ENCODE data around the gene SNX14. TPM values are rescaled to one million over a fixed set of nuclear protein-coding genes. Genes with fewer than 3 reads are reported as not detected.
A peak's percentile ranks its signal among the peaks of the same experiment; 100 is the strongest.
"Not testable (repeated sequence)": the region's sequence is repeated elsewhere in the genome, so short reads cannot be mapped to it uniquely, and the experiment has no call there.

Gene SNX14
- total RNA-seq, 2 experiments from 2014 or later, result 50.0 to 52.8 TPM

DNA sequence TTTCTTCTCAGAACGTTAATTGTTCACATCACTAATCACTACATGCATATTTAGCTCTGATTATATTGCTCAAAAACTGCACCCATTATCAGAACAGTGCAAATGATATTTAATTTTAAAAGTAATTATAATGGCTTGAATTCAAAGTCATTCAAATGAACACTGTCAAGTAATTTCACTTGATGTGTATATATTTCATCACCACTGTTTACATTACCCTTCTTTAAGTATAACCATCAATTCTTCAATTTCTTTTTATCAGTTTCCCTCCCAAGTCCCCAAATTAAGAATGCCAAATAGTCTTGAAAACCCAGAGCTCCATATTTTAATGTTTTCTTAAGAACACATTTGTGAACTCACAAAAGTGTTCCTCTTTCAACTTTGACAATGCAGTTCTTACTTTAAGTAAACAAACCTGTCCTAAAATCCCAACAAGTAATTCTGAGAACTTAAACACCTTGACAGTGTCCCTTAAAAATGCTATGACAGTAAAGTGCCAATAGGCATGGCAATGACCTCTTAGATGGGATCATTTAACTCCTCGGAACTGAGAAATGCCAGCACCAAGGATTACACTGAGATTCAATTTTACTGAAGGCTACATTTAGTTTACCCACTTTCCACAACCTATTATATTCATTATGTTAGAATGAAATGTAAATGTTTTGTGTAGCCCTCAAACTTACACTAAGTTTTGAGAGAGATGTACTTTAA lies 16.7 kb upstream of the SNX14 start:
- H3K9me3 Mint-ChIP-seq, result no peaks in the 10 kb centered on the region
- DNase-seq, result no peak
- H3K4me1 Mint-ChIP-seq, result peaks cover 11% of the 10 kb centered on the region
- H3K27me3 Mint-ChIP-seq, result no peaks in the 10 kb centered on the region
- no peak overlapping the region for H3K4me3 Mint-ChIP-seq
- peaks cover 39% of the 10 kb centered on the region for H3K36me3 Mint-ChIP-seq
- peak overlapping the region; percentile 29 for H3K27ac Mint-ChIP-seq

DNA sequence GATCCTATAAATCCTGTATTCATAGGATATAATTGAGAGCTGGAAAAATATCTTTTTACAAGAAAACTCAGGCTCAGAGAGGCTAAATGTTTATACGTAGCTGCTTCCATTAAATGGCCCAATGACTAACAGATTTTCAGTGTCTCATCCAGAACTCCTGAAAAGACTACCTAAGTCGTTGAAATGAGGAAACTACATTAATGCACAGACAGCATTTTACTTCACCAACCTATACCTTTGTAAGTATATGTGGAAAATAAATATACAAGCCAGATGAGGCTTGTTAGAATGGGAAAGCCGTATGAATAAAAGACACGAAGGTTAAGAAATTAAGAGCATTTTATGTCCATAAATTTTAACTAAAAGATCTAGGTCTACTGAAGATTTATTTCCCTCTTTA lies 8.4 kb upstream of the SNX14 start:
- Mint-ChIP-seq H3K27me3 (no peaks in the 10 kb centered on the region), H3K9me3 (no peaks in the 10 kb centered on the region), H3K36me3 (peaks cover 20% of the 10 kb centered on the region), H3K4me1 (no peaks in the 10 kb centered on the region), H3K27ac (no peak overlapping the region), H3K4me3 (no peak overlapping the region)
- DNase-seq, result no peak

DNA sequence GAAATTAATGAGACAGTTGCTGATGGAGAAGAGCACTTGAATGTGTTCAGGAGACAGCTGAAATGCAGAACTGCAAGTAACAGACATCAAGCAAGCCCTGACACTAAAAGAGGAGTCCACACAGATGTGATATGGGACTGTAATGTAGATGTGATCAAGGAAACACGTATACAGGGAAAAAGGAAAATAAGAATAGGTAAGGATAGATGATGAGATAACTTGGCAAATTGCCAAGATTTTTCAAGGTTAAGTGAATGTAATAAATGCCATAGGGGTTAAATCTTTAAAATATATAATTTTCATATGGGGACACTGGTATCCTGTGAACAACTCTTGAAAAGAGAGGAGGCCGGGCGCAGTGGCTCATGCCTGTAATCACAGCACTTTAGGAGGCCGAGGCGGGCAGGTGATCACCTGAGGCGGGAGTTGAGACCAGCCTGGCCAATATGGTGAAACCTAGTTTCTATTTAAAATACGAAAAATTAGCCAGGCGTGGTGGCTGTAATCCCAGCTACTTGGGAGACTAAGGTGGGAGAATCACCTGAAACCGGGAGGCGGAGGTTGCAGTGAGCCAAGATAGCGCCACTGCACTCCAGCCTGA lies 7.2 kb upstream of the SNX14 start:
- Mint-ChIP-seq H3K27me3 (no peaks in the 10 kb centered on the region), H3K36me3 (peaks cover 18% of the 10 kb centered on the region), H3K27ac (no peak overlapping the region), H3K4me1 (peaks cover 2% of the 10 kb centered on the region), H3K4me3 (no peak overlapping the region), H3K9me3 (no peaks in the 10 kb centered on the region)
- no peak for DNase-seq

DNA sequence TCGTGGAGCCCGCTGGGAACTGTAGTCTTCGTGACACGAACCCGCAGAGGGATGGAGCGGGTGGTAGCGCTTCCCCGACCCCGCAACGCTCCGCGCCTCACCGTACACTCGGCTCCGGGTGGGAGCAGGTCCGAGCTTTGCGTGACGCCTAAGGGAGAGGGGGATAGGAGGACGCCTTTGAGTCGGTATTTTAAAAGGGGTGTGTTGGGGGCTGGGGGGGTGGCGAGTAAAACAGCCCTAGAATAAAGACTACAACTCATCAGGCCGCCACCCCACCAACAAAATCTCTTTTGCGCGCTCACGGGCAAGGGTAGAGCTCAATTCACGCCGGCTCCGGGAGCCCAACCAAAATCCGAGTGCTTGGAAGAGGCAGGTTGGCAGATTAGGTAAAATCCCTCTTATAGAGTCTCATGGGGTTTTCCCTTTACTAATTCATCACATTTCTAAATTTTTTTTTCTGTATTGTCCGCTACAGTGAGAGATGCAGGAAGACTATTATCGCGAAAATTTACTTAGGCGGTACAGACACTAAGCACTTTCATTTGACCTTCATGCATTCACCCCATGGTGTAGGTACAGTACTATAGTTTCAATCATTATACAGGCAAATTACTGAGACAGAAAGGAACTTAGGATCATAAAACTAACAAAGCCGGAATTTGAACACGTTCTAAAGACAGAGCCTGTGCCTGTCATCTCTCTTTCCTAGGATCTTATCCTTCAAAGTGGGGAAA lies 706 bp upstream of the SNX14 start:
- peaks cover 3% of the 10 kb centered on the region for H3K9me3 Mint-ChIP-seq
- peak overlapping the region; percentile 93 for H3K27ac Mint-ChIP-seq
- no peaks in the 10 kb centered on the region for H3K27me3 Mint-ChIP-seq
- peak; percentile 65 for DNase-seq
- H3K36me3 Mint-ChIP-seq, result peaks cover 36% of the 10 kb centered on the region
- H3K4me1 Mint-ChIP-seq, result peaks cover 37% of the 10 kb centered on the region
- H3K4me3 Mint-ChIP-seq, result peak overlapping the region; percentile 94

DNA sequence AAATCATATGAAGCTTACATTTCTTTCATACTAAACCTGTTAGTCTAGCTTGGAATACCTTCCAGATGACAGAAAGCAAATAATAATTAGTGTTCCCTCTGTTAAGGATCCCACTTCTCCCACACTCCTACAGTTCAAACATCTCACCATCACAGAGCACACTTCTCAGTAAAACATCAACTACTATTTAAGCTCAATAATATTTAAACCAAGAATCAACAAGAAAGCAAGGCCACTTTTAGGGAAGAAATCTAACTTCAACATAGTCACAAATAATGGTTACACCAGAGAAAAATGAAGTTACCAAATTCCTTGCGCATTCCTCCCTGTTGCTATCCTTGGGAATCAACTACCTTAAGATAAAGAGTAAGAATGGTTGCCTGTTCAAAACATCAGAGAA lies 1.6 kb downstream of the SNX14 start:
- Mint-ChIP-seq H3K36me3 (peaks cover 46% of the 10 kb centered on the region), H3K4me3 (peak overlapping the region; percentile 94), H3K4me1 (peaks cover 40% of the 10 kb centered on the region), H3K9me3 (peaks cover 3% of the 10 kb centered on the region), H3K27ac (no peak overlapping the region), H3K27me3 (no peaks in the 10 kb centered on the region)
- no peak for DNase-seq

DNA sequence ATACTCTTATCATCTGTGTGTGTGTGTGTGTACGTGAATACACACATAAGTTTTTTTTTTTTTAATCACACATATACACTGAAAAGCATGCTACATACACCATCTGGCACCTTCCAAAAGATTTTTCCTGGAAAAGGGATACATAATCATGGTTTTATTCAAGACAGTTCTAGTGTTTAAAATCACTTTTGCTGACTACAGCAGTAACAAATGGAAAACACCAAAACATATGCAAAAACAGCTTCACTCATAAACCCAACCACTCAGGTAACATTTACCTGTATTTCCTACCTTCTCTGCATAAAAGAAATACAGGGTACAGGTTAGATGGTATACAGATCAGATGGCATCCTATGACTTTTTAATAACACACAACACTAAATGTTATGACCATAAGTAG lies 2.5 kb downstream of the SNX14 start:
- no peak overlapping the region for H3K27ac Mint-ChIP-seq

DNA sequence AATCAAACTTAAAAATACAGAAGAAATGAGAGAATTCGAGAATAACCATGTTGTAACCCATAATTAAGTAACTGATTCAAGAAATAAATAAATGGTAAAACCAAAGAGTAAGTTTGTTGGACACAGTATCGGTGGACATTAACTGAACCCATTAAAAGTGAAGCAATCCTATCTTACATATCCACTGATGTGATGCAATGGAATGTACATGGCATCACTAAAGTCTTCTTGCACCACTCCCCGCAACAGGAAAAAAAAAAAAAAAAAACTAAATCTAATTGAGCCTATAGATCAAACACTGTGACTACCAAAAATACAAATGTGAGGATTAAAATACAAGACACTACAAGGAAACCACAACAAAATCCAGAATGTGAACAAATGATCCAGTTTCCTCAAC lies 7.9 kb downstream of the SNX14 start:
- Mint-ChIP-seq H3K4me3 (no peak overlapping the region), H3K27me3 (no peaks in the 10 kb centered on the region), H3K36me3 (peaks cover 78% of the 10 kb centered on the region), H3K9me3 (peaks cover 32% of the 10 kb centered on the region), H3K27ac (no peak overlapping the region), H3K4me1 (peaks cover 34% of the 10 kb centered on the region)
- no peak for DNase-seq

More for the DNA sequence above, 2.5 kb downstream of the SNX14 start:
- DNase-seq, result no peak
- H3K9me3 Mint-ChIP-seq, result peaks cover 3% of the 10 kb centered on the region
- no peak overlapping the region for H3K4me3 Mint-ChIP-seq
- H3K27me3 Mint-ChIP-seq, result no peaks in the 10 kb centered on the region
- peaks cover 50% of the 10 kb centered on the region for H3K36me3 Mint-ChIP-seq
- peaks cover 43% of the 10 kb centered on the region for H3K4me1 Mint-ChIP-seq

DNA sequence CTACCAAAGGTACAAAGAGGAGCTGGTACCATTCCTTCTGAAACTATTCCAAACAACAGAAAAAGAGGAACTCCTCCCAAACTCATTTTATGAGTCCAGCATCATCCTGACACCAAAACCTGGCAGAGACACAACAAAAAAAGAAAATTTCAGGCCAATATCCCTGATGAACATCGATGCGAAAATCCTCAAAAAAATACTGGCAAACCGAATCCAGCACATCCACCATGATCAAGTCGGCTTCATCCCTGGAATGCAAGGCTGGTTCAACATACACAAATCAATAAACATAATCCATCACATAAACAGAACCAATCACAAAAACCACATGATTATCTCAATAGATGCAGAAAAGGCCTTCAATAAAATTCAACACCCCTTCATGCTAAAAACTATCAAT lies 10.8 kb downstream of the SNX14 start:
- DNase-seq, H3K27me3 Mint-ChIP-seq, H3K27ac Mint-ChIP-seq, H3K4me3 Mint-ChIP-seq: not testable (repeated sequence)
- H3K4me1 Mint-ChIP-seq, result peaks cover 28% of the 10 kb centered on the region
- H3K9me3 Mint-ChIP-seq, result peaks cover 32% of the 10 kb centered on the region
- H3K36me3 Mint-ChIP-seq, result peaks cover 63% of the 10 kb centered on the region

DNA sequence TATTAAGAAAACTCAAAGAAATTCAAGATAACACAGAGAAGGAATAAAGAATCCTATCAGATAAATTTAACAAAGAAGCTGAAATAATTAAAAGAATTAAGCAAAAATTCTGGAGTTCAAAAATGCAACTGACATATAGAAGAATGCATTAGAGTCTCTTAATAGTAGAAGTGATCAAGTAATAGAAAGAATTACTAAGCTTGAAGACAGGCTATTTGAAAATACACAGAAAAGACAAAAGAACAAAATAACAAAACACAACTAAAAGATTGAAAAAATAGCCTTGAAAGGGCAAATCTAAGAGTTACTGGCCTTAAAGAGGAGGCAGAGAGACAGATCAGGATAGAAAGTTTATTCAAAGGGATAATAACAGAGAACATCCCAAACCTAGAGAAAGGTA lies 12.1 kb downstream of the SNX14 start:
- H3K4me1 Mint-ChIP-seq, result peaks cover 23% of the 10 kb centered on the region
- DNase-seq, result no peak
- H3K27ac Mint-ChIP-seq, result no peak overlapping the region
- H3K27me3 Mint-ChIP-seq, result no peaks in the 10 kb centered on the region
- peaks cover 57% of the 10 kb centered on the region for H3K36me3 Mint-ChIP-seq
- peaks cover 32% of the 10 kb centered on the region for H3K9me3 Mint-ChIP-seq
- H3K4me3 Mint-ChIP-seq, result no peak overlapping the region

DNA sequence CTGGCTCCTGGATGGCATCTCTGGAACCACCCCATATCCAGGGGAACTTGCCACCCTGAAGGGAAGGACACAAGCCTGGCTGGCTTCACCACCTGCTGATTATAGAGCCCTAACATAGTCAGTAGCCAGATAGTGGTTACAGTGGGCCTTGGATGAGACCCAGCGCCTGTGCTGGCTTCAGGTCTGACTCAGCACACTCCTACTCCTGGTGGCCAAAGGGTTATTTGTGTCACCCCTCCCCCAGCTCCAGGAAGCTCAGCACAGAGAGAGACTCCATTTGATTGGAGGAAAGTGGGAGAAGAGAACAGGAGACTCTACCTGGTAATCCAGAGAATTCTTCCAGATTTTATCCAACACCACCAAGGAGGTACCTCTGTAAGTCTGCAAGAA lies 12.8 kb downstream of the SNX14 start:
- H3K4me3 Mint-ChIP-seq, result no peak overlapping the region
- H3K27ac Mint-ChIP-seq, result no peak overlapping the region
- H3K27me3 Mint-ChIP-seq, result no peaks in the 10 kb centered on the region
- H3K9me3 Mint-ChIP-seq, result peaks cover 31% of the 10 kb centered on the region
- DNase-seq, result no peak
- H3K36me3 Mint-ChIP-seq, result peaks cover 53% of the 10 kb centered on the region
- H3K4me1 Mint-ChIP-seq, result peaks cover 21% of the 10 kb centered on the region

DNA sequence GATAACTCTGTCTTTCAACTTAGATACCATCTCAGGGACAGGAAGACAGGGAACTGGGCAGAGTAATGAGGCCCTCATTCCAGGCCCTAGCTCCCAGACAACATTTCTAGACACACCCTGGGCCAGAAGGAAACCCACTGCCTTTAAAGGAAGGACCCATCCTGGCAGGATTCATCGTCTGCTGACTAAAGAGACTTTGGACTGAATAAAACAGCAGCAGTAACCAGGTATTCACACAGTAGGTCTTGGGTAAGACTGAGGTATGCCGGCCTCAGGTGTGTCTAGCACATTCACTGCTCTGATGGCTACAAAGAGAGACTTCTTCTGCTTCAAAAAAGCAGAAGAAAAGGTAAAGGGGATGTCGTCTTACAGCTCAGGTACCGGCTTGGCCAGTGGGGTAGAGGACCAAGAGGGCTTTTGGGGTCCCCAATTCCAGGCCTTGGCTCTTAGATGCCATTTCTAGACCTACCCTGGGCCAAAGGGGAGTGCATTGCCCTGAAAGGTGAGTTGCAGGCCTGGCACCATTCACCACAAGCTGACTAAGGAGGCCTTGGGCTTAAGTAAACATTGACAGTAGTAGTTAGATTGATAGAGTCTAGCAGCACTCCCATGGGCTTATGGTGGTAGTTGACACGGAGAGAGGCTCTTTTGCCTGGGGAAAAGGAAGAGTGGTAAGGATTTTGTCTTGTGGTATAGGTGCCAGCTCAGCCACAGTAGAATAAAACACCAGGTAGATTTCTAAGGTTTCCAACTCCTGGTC lies 13.4 kb downstream of the SNX14 start:
- H3K27me3 Mint-ChIP-seq, result no peaks in the 10 kb centered on the region
- H3K4me3 Mint-ChIP-seq, result no peak overlapping the region
- no peak for DNase-seq
- no peak overlapping the region for H3K27ac Mint-ChIP-seq
- H3K36me3 Mint-ChIP-seq, result peaks cover 50% of the 10 kb centered on the region
- peaks cover 23% of the 10 kb centered on the region for H3K4me1 Mint-ChIP-seq
- H3K9me3 Mint-ChIP-seq, result peaks cover 31% of the 10 kb centered on the region

DNA sequence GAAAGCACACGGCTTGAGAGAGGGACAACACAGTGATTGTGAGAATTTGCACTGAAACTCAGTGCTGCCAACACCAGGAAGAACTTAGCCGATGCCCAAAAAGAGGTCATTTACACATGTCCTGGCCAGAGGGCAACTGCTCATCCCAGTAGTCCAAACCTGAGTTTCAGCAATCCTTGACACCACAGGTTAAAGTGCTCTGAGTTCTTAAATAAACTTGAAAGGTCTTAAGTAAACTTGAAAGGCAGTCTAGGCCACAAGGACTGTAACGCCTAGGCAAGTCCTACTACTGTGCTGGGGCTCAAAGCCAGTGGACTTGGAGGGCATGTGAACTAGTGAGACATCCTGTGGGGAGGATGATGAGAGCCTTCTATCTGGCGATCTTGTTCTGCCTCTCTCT lies 14.1 kb downstream of the SNX14 start:
- no peak for DNase-seq
- H3K36me3 Mint-ChIP-seq, result peaks cover 42% of the 10 kb centered on the region
- H3K9me3 Mint-ChIP-seq, result peaks cover 28% of the 10 kb centered on the region
- H3K4me1 Mint-ChIP-seq, result peaks cover 20% of the 10 kb centered on the region
- H3K4me3 Mint-ChIP-seq, result no peak overlapping the region
- H3K27me3 Mint-ChIP-seq, result no peaks in the 10 kb centered on the region
- H3K27ac Mint-ChIP-seq, result no peak overlapping the region

DNA sequence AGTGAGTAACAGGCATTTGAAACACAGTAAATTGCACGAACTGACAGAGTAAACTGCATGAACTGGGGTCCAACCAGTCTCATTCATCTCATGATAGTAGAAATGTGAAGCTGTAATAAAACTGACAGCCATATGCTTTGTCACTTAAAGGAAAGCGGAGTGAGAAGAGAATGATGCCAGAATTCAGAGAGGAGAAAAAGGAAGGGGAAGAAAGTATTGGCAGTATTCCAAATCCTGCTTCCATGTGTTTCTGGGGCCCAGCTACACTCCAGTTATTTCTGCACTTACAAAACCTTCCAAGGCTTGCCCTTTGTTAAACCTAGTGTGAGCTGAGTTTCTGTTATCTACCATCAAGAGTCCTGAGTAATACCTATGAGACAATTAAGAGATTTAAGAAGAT lies 17.2 kb downstream of the SNX14 start:
- DNase-seq, result no peak
- Mint-ChIP-seq H3K36me3 (peaks cover 17% of the 10 kb centered on the region), H3K27ac (no peak overlapping the region), H3K4me3 (no peak overlapping the region), H3K9me3 (peaks cover under 1% of the 10 kb centered on the region), H3K27me3 (no peaks in the 10 kb centered on the region), H3K4me1 (peaks cover 17% of the 10 kb centered on the region)

DNA sequence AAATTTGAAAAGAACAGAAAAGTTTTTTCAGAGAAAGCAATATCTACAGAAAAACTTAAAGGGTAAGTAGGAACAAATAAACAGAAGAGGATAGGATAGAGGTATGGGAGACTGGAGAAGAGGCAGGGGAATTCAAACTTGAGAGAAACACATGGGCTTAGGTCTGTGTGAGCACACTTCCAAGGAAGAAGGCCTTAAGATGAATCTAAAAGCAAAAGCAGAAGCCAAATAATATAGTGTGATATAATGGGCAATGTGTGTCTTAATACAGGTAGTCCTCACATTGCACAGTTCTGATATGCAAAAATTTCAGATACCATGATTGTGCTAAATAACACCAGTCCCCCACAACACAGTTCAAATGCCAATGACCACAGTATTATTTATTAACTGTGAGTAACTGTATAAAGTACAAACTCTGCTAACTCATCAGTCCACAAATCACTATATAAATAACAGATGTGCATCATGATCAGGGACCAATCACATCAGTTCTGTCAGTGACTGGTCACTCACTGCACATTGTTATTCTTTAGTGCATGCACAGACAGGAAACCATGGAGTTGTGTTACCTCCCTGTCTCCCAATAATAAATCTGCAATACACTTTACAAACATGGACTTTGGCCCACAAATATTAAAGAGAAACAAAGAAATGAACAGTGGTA lies 18.6 kb downstream of the SNX14 start:
- H3K36me3 Mint-ChIP-seq, result peaks cover 12% of the 10 kb centered on the region
- H3K9me3 Mint-ChIP-seq, result no peaks in the 10 kb centered on the region
- no peak for DNase-seq
- H3K27ac Mint-ChIP-seq, result no peak overlapping the region
- no peaks in the 10 kb centered on the region for H3K27me3 Mint-ChIP-seq
- peaks cover 13% of the 10 kb centered on the region for H3K4me1 Mint-ChIP-seq
- no peak overlapping the region for H3K4me3 Mint-ChIP-seq
